Measurements from ENCODE around the gene PTTG1IP. TPM values are rescaled to one million over a fixed set of nuclear protein-coding genes. Genes with fewer than 3 reads are reported as not detected.

Gene PTTG1IP
- total RNA-seq, 1 donor, result 245 TPM

DNA sequence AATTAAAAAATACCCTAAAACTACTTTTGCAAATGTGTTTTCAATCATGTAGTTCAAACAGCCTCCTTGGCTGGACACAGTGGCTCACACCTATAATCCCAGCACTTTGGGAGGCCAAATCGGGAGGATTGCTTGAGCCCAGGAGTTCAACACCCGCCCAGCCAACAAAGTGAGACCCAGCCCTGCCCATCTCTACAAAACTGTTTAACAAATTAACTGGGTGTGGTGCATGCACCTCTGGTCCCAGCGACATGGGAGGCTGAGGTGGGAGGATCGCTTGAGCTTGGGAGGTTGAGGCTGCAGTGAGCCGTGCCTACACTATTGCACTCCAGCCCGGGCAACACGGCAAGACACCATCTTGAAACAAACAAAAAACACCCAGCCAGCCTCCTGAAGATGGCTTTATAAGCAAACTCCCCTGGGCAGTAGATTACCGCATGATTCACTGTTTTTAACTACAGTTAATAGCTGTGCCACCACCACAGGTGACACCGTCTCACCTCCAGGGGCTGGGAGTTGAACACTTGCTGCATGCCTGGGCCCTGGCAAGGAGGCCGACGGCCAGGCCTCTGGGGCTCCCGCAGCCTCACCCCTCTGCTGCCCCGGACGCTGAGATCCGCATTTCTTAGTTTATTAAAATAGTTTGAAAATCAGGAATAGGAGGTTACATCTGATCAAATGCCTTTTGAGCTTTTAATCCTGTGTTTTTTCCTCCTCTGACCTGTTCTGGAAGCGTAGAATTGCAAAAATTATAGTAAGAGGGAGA, 16.2 kb downstream of the PTTG1IP start:
- TF ChIP-seq, protein P1, sequence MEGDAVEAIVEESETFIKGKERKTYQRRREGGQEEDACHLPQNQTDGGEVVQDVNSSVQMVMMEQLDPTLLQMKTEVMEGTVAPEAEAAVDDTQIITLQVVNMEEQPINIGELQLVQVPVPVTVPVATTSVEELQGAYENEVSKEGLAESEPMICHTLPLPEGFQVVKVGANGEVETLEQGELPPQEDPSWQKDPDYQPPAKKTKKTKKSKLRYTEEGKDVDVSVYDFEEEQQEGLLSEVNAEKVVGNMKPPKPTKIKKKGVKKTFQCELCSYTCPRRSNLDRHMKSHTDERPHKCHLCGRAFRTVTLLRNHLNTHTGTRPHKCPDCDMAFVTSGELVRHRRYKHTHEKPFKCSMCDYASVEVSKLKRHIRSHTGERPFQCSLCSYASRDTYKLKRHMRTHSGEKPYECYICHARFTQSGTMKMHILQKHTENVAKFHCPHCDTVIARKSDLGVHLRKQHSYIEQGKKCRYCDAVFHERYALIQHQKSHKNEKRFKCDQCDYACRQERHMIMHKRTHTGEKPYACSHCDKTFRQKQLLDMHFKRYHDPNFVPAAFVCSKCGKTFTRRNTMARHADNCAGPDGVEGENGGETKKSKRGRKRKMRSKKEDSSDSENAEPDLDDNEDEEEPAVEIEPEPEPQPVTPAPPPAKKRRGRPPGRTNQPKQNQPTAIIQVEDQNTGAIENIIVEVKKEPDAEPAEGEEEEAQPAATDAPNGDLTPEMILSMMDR (IDR thresholded peaks at IDR 0.05; ENCODE audit: insufficient read depth, low read depth, low read length), result no peak
- no peak for DNase-seq (ENCODE audit: low read depth)
- no peak overlapping the region for H3K4me3 ChIP-seq (ENCODE audit: low read depth, low read length)

GRCh38 chr21:44856131-44856530, 17.4 kb downstream of the PTTG1IP start:
- TF ChIP-seq, protein P1 (IDR thresholded peaks at IDR 0.05; ENCODE audit: insufficient read depth, low read depth, low read length), result no peak
- DNase-seq (ENCODE audit: low read depth), result no peak
- H3K4me3 ChIP-seq (ENCODE audit: low read depth, low read length), result no peak overlapping the region

DNA sequence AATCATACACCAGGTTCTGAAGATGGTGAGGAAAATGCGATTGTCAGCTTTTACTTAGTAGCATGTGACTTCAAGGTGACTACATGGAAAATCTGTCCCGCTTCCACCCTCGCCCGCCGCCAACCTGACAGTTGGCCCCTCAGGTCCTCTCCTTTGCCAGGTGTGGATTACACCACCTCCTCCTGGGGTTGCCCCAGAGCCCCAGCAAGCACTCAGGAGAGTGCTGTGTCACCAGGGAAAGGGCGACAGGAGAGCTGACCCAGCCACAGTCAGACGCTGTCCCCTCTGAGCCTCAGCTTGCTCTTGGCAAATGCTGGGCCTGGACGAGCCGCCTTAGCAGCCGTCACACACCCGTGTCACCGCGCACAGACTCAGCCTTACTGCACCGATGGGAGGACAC, 17.9 kb downstream of the PTTG1IP start:
- no peak overlapping the region for H3K4me3 ChIP-seq (ENCODE audit: low read depth, low read length)
- no peak for DNase-seq (ENCODE audit: low read depth)
- TF ChIP-seq, protein P1 (IDR thresholded peaks at IDR 0.05; ENCODE audit: insufficient read depth, low read depth, low read length), result no peak

DNA sequence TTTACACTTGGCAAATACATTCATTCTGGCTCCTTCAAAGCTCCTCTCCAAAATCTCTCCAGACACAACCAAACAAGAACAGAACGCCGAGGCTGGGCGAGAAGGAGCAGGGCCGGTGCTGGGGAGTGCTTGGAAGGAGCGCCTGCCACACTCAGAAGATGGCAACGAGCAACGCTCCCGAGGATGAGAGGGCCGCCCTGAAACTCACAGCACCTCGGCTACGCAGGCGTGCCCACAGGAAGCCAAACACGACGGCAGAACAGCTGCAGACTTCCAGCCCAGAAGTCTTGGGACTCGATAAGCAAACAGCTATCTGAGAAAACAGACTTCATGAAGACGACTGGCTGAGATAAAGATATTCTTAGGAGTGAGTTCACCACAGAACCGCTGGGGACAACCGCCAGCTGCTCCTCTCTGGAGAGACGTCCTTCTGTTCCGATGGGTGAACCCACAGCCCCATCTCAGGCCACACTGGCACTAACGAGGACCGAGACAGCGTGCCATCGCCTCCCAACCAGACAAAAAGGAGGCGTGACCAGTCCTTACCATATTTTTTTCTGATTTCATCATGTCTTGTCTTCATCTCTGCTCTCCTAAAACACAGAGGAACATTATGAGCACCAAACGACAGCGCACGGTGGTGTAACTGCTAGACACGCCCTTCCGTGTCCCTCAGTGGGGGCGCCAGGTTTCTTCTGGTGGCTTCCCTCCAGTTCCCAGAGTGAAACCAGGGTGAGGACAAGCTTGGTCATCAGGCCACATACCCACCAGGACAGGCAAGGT, 18.6 kb downstream of the PTTG1IP start:
- TF ChIP-seq, protein P1 (IDR thresholded peaks at IDR 0.05; ENCODE audit: insufficient read depth, low read depth, low read length), result no peak
- DNase-seq (ENCODE audit: low read depth), result peak; percentile 64
- no peak overlapping the region for H3K4me3 ChIP-seq (ENCODE audit: low read depth, low read length)

GRCh38 chr21:44854391-44854663, 19.2 kb downstream of the PTTG1IP start:
- TF ChIP-seq, protein P1 (IDR thresholded peaks at IDR 0.05; ENCODE audit: insufficient read depth, low read depth, low read length), result no peak
- H3K4me3 ChIP-seq (ENCODE audit: low read depth, low read length), result no peak overlapping the region
- DNase-seq (ENCODE audit: low read depth), result no peak

GRCh38 chr21:44853601-44854390, 19.7 kb downstream of the PTTG1IP start:
- no peak for DNase-seq (ENCODE audit: low read depth)
- H3K4me3 ChIP-seq (ENCODE audit: low read depth, low read length), result no peak overlapping the region
- TF ChIP-seq, protein P1 (IDR thresholded peaks at IDR 0.05; ENCODE audit: insufficient read depth, low read depth, low read length), result no peak
